H4 (cell line): ENCODE results near the gene RASSF7. TPM values are rescaled to one million over a fixed set of nuclear protein-coding genes. Genes with fewer than 3 reads are reported as not detected.
"Not testable (repeated sequence)": the region's sequence is repeated elsewhere in the genome, so short reads cannot be mapped to it uniquely, and the experiment has no call there.

ENCODE experiments used
- DNase-seq: peaks from one replicate; pipeline ENCODE4 v3.0.0-alpha.2; 2015; ENCODE audit warnings: low spot score
- total RNA-seq: library from RNA; depleted of rRNA; stranded (reverse); fragments of >200 nt; shearing (Covaris generic); gene quantifications from 2 replicates; pipeline ENCODE4 v1.2.3, GENCODE V29; 2014; rRNA removed

Gene RASSF7
- total RNA-seq: 16.8 and 17.3 TPM in 2 replicates

- DNase-seq: peak; percentile 74
Observed at GRCh38 chr11:560305-561147, at the start of gene RASSF7, which contains the start of gene LMNTD2. TSS of gene RASSF7 (plus strand) at chr11:560970. CDS start at chr11:561769, 799 bp downstream. TSS of gene LMNTD2 (minus strand) at chr11:560738. CDS start at chr11:560716, 22 bp downstream.

- DNase-seq: no peak
Observed at GRCh38 chr11:512761-513595, 47.8 kb upstream of the RASSF7 start.

GRCh38 chr11:514606-515005 is 46.2 kb upstream of the RASSF7 start:
- no peak for DNase-seq

- DNase-seq: no peak
Observed at GRCh38 chr11:515131-515530, 45.6 kb upstream of the RASSF7 start.

GRCh38 chr11:516400-516799 is 44.4 kb upstream of the RASSF7 start:
- no peak for DNase-seq

- DNase-seq: not testable (repeated sequence)
Observed at GRCh38 chr11:516918-517685, 43.7 kb upstream of the RASSF7 start.

- DNase-seq: peak; percentile 97
Observed at GRCh38 chr11:518463-519202, 42.1 kb upstream of the RASSF7 start.

- no peak for DNase-seq
Observed at GRCh38 chr11:520428-521176, 40.2 kb upstream of the RASSF7 start.

GRCh38 chr11:521177-521688 is 39.5 kb upstream of the RASSF7 start:
- DNase-seq: no peak

- no peak for DNase-seq
Observed at GRCh38 chr11:526192-526591, 34.6 kb upstream of the RASSF7 start.

GRCh38 chr11:528166-528814 is 32.5 kb upstream of the RASSF7 start:
- DNase-seq: no peak

GRCh38 chr11:528815-529727 is 31.7 kb upstream of the RASSF7 start:
- no peak for DNase-seq

GRCh38 chr11:529728-530411 is 30.9 kb upstream of the RASSF7 start:
- no peak for DNase-seq

GRCh38 chr11:530960-531831 is 29.6 kb upstream of the RASSF7 start:
- DNase-seq: no peak

GRCh38 chr11:531919-532526 is 28.7 kb upstream of the RASSF7 start:
- DNase-seq: no peak

GRCh38 chr11:532527-532985 is 28.2 kb upstream of the RASSF7 start:
- DNase-seq: no peak
